ENCODE measurements around the gene IL22RA1.

IL22RA1 gene

GRCh38 chr1:24165500-24165899 is 22.6 kb upstream of the IL22RA1 start:
- DNase-seq = no peak

- DNase-seq = no peak
Observed at GRCh38 chr1:24164004-24164403, 21.1 kb upstream of the IL22RA1 start.

GRCh38 chr1:24162201-24162600 is 19.3 kb upstream of the IL22RA1 start:
- no peak for DNase-seq

- DNase-seq = no peak
Observed at GRCh38 chr1:24161270-24161669, 18.3 kb upstream of the IL22RA1 start.

GRCh38 chr1:24159366-24159765 is 16.4 kb upstream of the IL22RA1 start:
- DNase-seq = no peak

GRCh38 chr1:24157918-24158481 is 15.1 kb upstream of the IL22RA1 start:
- no peak for DNase-seq

GRCh38 chr1:24156542-24157260 is 13.8 kb upstream of the IL22RA1 start:
- no peak for DNase-seq

GRCh38 chr1:24155011-24155782 is 12.3 kb upstream of the IL22RA1 start:
- DNase-seq = no peak

- no peak for DNase-seq
Observed at GRCh38 chr1:24154215-24154614, 11.3 kb upstream of the IL22RA1 start.

GRCh38 chr1:24152631-24153494 is 9.9 kb upstream of the IL22RA1 start:
- no peak for DNase-seq

GRCh38 chr1:24151175-24151533 is 8.2 kb upstream of the IL22RA1 start:
- DNase-seq = no peak

GRCh38 chr1:24150234-24151174 is 7.6 kb upstream of the IL22RA1 start:
- DNase-seq = peak; percentile 83

- no peak for DNase-seq
Observed at GRCh38 chr1:24149866-24150233, 6.9 kb upstream of the IL22RA1 start.

- DNase-seq = no peak
Observed at GRCh38 chr1:24147816-24148215, 4.9 kb upstream of the IL22RA1 start.

GRCh38 chr1:24147194-24147593 is 4.3 kb upstream of the IL22RA1 start:
- DNase-seq = no peak

- DNase-seq = no peak
Observed at GRCh38 chr1:24141311-24141997, 1.5 kb downstream of the IL22RA1 start.

- DNase-seq = no peak
Observed at GRCh38 chr1:24140741-24141181, 2.2 kb downstream of the IL22RA1 start.

- DNase-seq = no peak
Observed at GRCh38 chr1:24139841-24140425, 3.0 kb downstream of the IL22RA1 start.

GRCh38 chr1:24139222-24139489 is 3.8 kb downstream of the IL22RA1 start:
- DNase-seq = no peak

GRCh38 chr1:24138476-24139221 is 4.3 kb downstream of the IL22RA1 start:
- DNase-seq = no peak
